Measurements from ENCODE around the gene MAGI1. TPM values are rescaled to one million over a fixed set of nuclear protein-coding genes. Genes with fewer than 3 reads are reported as not detected.

The MAGI1 gene
- total RNA-seq, 2 donors from 2014 or later, result 27.9 to 31.5 TPM

- intact Hi-C loops (cut with DNase I), result no loop called here
- no peak for DNase-seq (ENCODE audit: low spot score)
These were observed 110.6 kb downstream of the MAGI1 start for GRCh38 chr3:65928110-65928509.

GRCh38 chr3:65927576-65927975 is 111.1 kb downstream of the MAGI1 start:
- DNase-seq (ENCODE audit: low spot score), result no peak
- intact Hi-C loops (cut with DNase I), result no loop called here

GRCh38 chr3:65925254-65925954 is 113.3 kb downstream of the MAGI1 start:
- intact Hi-C loops (cut with DNase I), result no loop called here

GRCh38 chr3:65924762-65925161 is 114.0 kb downstream of the MAGI1 start:
- intact Hi-C loops (cut with DNase I), result no loop called here
- no peak for DNase-seq (ENCODE audit: low spot score)

More at GRCh38 chr3:65925254-65925954, 113.3 kb downstream of the MAGI1 start:
- no peak for DNase-seq (ENCODE audit: low spot score)

- DNase-seq (ENCODE audit: low spot score), result no peak
- intact Hi-C loops (cut with DNase I), result no loop called here
These were observed 116.3 kb downstream of the MAGI1 start for GRCh38 chr3:65922441-65922840.

GRCh38 chr3:65919826-65920225 is 118.9 kb downstream of the MAGI1 start:
- intact Hi-C loops (cut with DNase I), result no loop called here
- DNase-seq (ENCODE audit: low spot score), result no peak

GRCh38 chr3:65915477-65915876 is 123.2 kb downstream of the MAGI1 start:
- DNase-seq (ENCODE audit: low spot score), result no peak
- intact Hi-C loops (cut with DNase I), result no loop called here

GRCh38 chr3:65914740-65915367 is 123.9 kb downstream of the MAGI1 start:
- intact Hi-C loops (cut with DNase I), result no loop called here

GRCh38 chr3:65914032-65914739 is 124.5 kb downstream of the MAGI1 start:
- no peak for DNase-seq (ENCODE audit: low spot score)
- intact Hi-C loops (cut with DNase I), result no loop called here

More at GRCh38 chr3:65914740-65915367, 123.9 kb downstream of the MAGI1 start:
- no peak for DNase-seq (ENCODE audit: low spot score)

- intact Hi-C loops (cut with DNase I), result no loop called here
- DNase-seq (ENCODE audit: low spot score), result no peak
These were observed 126.1 kb downstream of the MAGI1 start for GRCh38 chr3:65912647-65913046.

- DNase-seq (ENCODE audit: low spot score), result no peak
- intact Hi-C loops (cut with DNase I), result no loop called here
These were observed 130.1 kb downstream of the MAGI1 start for GRCh38 chr3:65908588-65908987.

GRCh38 chr3:65907232-65908130 is 131.2 kb downstream of the MAGI1 start:
- DNase-seq (ENCODE audit: low spot score), result no peak
- intact Hi-C loops (cut with DNase I), result no loop called here

- DNase-seq (ENCODE audit: low spot score), result no peak
- intact Hi-C loops (cut with DNase I), result no loop called here
These were observed 132.9 kb downstream of the MAGI1 start for GRCh38 chr3:65905771-65906170.

GRCh38 chr3:65904016-65904415 is 134.7 kb downstream of the MAGI1 start:
- intact Hi-C loops (cut with DNase I), result no loop called here
- DNase-seq (ENCODE audit: low spot score), result no peak

- intact Hi-C loops (cut with DNase I), result no loop called here
- no peak for DNase-seq (ENCODE audit: low spot score)
These were observed 136.4 kb downstream of the MAGI1 start for GRCh38 chr3:65902304-65902793.

GRCh38 chr3:65901226-65901625 is 137.5 kb downstream of the MAGI1 start:
- intact Hi-C loops (cut with DNase I), result no loop called here
- DNase-seq (ENCODE audit: low spot score), result no peak

GRCh38 chr3:65899226-65899625 is 139.5 kb downstream of the MAGI1 start:
- intact Hi-C loops (cut with DNase I), result loop anchor here in 1 of 2 donors (10.0 kb wide), 1 partner anchor 146 kb away; no protein-coding TSS in a partner anchor
- no peak for DNase-seq (ENCODE audit: low spot score)

- intact Hi-C loops (cut with DNase I), result loop anchor here in 1 of 2 donors (10.0 kb wide), 1 partner anchor 147 kb away; no protein-coding TSS in a partner anchor
- DNase-seq (ENCODE audit: low spot score), result no peak
These were observed 141.0 kb downstream of the MAGI1 start for GRCh38 chr3:65897766-65898165.

- intact Hi-C loops (cut with DNase I), result loop anchor here in 1 of 2 donors (10.0 kb wide), 1 partner anchor 148 kb away; no protein-coding TSS in a partner anchor
- no peak for DNase-seq (ENCODE audit: low spot score)
These were observed 142.4 kb downstream of the MAGI1 start for GRCh38 chr3:65896321-65896720.

Data from posterior vena cava (tissue), 2 donors.